ENCODE results near the gene ANO1. TPM values are rescaled to one million over a fixed set of nuclear protein-coding genes. Genes with fewer than 3 reads are reported as not detected.

ANO1 gene
- total RNA-seq, 2 donors from 2014 or later: 7.3 to 23.1 TPM

DNA sequence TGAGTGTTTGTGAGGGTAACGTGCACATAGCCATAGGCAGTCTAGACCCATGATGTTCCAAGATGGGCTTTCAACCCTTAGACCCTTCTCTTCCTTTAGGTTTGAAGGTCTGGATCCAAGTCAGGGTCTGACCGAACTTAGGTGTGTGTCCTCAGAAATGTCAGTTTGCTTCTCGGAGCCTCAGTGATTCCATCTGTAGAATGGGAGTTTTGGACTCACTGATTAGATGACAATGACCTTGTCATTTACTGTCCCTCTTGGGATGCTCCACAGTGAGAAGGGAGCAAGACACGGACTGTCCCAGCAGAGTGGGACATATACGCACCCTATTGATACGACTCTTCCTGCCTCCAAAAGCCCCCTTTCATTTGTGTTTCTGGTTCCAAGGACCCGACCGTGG lies 37.7 kb downstream of the ANO1 start:
- Histone ChIP-seq H3K4me1 (peaks cover 6% of the 10 kb centered on the region), H3K27me3 (no peaks in the 10 kb centered on the region), H3K27ac (no peak overlapping the region), H3K4me3 (no peak overlapping the region), H3K36me3 (replicated peaks in 1 of 2; ENCODE audit: insufficient read depth in 1 of 2, low read depth in 2 of 2) (no peaks in the 10 kb centered on the region), H3K9me3 (no peaks in the 10 kb centered on the region)
- ATAC-seq: no peak
- no peak for DNase-seq
- intact Hi-C loops (cut with DNase I): no loop called here
- TF ChIP-seq CTCF (IDR thresholded peaks at IDR 0.05) (no peak), POLR2A (IDR thresholded peaks at IDR 0.05) (no peak)
- 92 to 94% methylated on average over 6 to 8 of the region's 8 CpGs for WGBS, 2 donors

DNA sequence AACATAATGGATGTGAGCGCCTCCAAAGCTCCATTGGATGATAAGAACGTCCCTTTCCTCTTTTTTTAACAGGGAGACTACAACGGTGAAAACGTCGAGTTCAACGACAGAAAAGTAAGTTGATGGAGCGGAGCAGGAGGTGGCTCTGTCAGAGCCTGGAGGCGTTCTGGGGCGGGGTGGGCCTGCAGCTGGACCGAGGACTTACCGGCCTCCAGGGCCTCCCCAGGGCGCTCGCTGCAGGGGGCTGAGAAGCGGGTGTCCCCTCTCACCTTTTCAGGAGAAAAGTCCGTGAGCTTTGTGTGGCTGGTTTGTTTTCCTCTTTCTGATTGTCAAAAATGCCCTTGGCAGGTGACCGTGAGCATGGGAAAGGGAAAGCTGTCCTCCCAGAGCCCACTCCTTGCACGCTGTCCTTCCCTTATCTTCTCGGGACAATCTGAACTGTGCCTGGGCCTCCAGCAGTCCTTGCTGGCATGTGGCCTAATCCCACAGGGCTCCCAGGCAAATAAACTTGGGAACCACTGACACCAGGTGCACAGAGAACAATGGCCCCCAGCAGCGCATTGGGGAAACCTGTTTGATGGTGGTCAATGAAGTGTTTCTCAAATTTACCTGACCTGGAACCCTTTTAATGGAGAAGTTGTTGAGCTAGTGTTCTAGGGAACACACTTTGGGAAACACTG lies 38.4 kb downstream of the ANO1 start:
- ATAC-seq (no peak), DNase-seq (peak in 2 of 4 donors; percentile 17 to 38)
- Histone ChIP-seq H3K4me3 (no peak overlapping the region), H3K27me3 (no peaks in the 10 kb centered on the region), H3K4me1 (peaks cover 6% of the 10 kb centered on the region), H3K36me3 (replicated peaks in 1 of 2; ENCODE audit: insufficient read depth in 1 of 2, low read depth in 2 of 2) (no peaks in the 10 kb centered on the region), H3K9me3 (no peaks in the 10 kb centered on the region), H3K27ac (no peak overlapping the region)
- intact Hi-C loops (cut with DNase I): no loop called here
- TF ChIP-seq CTCF (IDR thresholded peaks at IDR 0.05): no peak
- no peak for TF ChIP-seq POLR2A (IDR thresholded peaks at IDR 0.05)
- WGBS, 2 donors: 76 to 82% methylated on average over 18 to 19 of the region's 19 CpGs

GRCh38 chr11:70117567-70118145 lies 39.5 kb downstream of the ANO1 start:
- 80 to 84% methylated on average over 7 of the region's 7 CpGs for WGBS, 2 donors
- H3K27ac ChIP-seq: no peak overlapping the region
- no peaks in the 10 kb centered on the region for H3K9me3 ChIP-seq
- H3K4me3 ChIP-seq: no peak overlapping the region
- DNase-seq (no peak), ATAC-seq (peak; percentile 15)
- H3K4me1 ChIP-seq: no peaks in the 10 kb centered on the region
- TF ChIP-seq CTCF (IDR thresholded peaks at IDR 0.05) (no peak), POLR2A (IDR thresholded peaks at IDR 0.05) (no peak)
- H3K36me3 ChIP-seq (replicated peaks in 1 of 2; ENCODE audit: insufficient read depth in 1 of 2, low read depth in 2 of 2): no peaks in the 10 kb centered on the region
- intact Hi-C loops (cut with DNase I): no loop called here
- no peaks in the 10 kb centered on the region for H3K27me3 ChIP-seq

DNA sequence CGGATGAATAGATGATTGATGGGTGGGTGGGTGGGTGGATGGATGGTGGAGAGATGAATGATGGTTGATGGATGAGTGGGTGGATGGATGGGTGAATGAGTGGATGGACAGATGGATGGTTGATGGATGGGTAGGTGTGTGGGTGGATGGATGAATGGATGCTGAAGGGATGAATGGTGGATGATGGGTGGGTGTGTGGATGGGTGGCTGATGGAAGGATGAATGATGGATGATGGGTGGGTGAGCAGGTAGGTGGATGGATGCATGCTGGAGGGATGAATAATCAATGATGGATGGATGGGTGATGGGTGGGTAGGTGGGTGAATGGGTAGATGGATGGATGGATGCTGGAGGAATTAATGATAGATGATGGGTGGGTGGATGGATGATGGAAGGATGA lies 40.5 kb downstream of the ANO1 start:
- no peaks in the 10 kb centered on the region for H3K27me3 ChIP-seq
- no peaks in the 10 kb centered on the region for H3K4me1 ChIP-seq
- WGBS, 2 donors: 60 to 83% methylated on average over 1 of the region's 1 CpG
- no peak overlapping the region for H3K27ac ChIP-seq
- no peak for ATAC-seq
- no peak for DNase-seq
- no peaks in the 10 kb centered on the region for H3K9me3 ChIP-seq
- no peak overlapping the region for H3K4me3 ChIP-seq
- TF ChIP-seq POLR2A (IDR thresholded peaks at IDR 0.05) (no peak), CTCF (IDR thresholded peaks at IDR 0.05) (no peak)
- H3K36me3 ChIP-seq (replicated peaks in 1 of 2; ENCODE audit: insufficient read depth in 1 of 2, low read depth in 2 of 2): no peaks in the 10 kb centered on the region
- intact Hi-C loops (cut with DNase I): no loop called here

- Histone ChIP-seq H3K27me3 (no peaks in the 10 kb centered on the region), H3K4me3 (no peak overlapping the region), H3K27ac (no peak overlapping the region), H3K4me1 (no peaks in the 10 kb centered on the region), H3K36me3 (replicated peaks in 1 of 2; ENCODE audit: insufficient read depth in 1 of 2, low read depth in 2 of 2) (no peaks in the 10 kb centered on the region), H3K9me3 (no peaks in the 10 kb centered on the region)
- DNase-seq: no peak
- TF ChIP-seq CTCF (IDR thresholded peaks at IDR 0.05): no peak
- no peak for TF ChIP-seq POLR2A (IDR thresholded peaks at IDR 0.05)
- intact Hi-C loops (cut with DNase I): no loop called here
- 85 to 88% methylated on average over 2 of the region's 2 CpGs for WGBS, 2 donors
- ATAC-seq: no peak
Measured at GRCh38 chr11:70119502-70119901, 41.4 kb downstream of the ANO1 start.
